Loucy (cell line): ENCODE results near the gene SHANK3.

Source experiments
- H2AFZ ChIP-seq: fragments of 200-600 bp; sonication (generic); 2 replicates; pipeline ENCODE4 v1.6.0; 2016; ENCODE audit warnings: antibody characterized with exemption, mild to moderate bottlenecking, low read length, moderate library complexity
- H3F3A ChIP-seq: fragments of 200-600 bp; 2 replicates; pipeline ENCODE4 v1.6.0; 2016; ENCODE audit warnings: antibody characterized with exemption, low read depth, mild to moderate bottlenecking
- H3K27me3 ChIP-seq: fragments of 200-600 bp; sonication (generic); 2 replicates; pipeline ENCODE4 v1.6.1; 2014; ENCODE audit warnings: low read length, mild to moderate bottlenecking; ENCODE audit not compliant: insufficient read depth, poor library complexity, severe bottlenecking
- H3K36me3 ChIP-seq: fragments of 200-600 bp; sonication (generic); 2 replicates; pipeline ENCODE4 v1.6.1; 2016; ENCODE audit warnings: low read length; ENCODE audit not compliant: insufficient read depth
- H3K4me1 ChIP-seq: fragments of 200-600 bp; sonication (generic); 2 replicates; pipeline ENCODE4 v1.5.1; 2014; ENCODE audit warnings: low read length, mild to moderate bottlenecking; ENCODE audit not compliant: insufficient read depth, poor library complexity, severe bottlenecking
- H3K4me2 ChIP-seq: fragments of 200-600 bp; sonication (generic); 2 replicates; pipeline ENCODE4 v1.6.0; 2014; ENCODE audit warnings: antibody characterized with exemption, low read length, low read depth, mild to moderate bottlenecking; ENCODE audit not compliant: poor library complexity, severe bottlenecking
- H3K4me3 ChIP-seq: fragments of 200-600 bp; sonication (generic); 2 replicates; pipeline ENCODE4 v1.5.1; 2014; ENCODE audit warnings: low read length, mild to moderate bottlenecking, mixed read lengths; ENCODE audit not compliant: poor library complexity, severe bottlenecking
- H3K79me2 ChIP-seq: fragments of 200-600 bp; sonication (generic); 2 replicates; pipeline ENCODE4 v1.6.1; 2014; ENCODE audit warnings: low read length; ENCODE audit not compliant: insufficient read depth
- H3K9ac ChIP-seq: fragments of 200-600 bp; sonication (generic); 2 replicates; pipeline ENCODE4 v1.6.0; 2014; ENCODE audit warnings: mild to moderate bottlenecking, low read depth, low read length, moderate library complexity; ENCODE audit not compliant: poor library complexity, severe bottlenecking
- H3K9me2 ChIP-seq: fragments of 200-600 bp; sonication (generic); replicated peaks from 2 replicates; pipeline ENCODE4 v1.6.1; 2016; ENCODE audit warnings: low read depth, low read length, mixed read lengths
- H3K9me3 ChIP-seq: fragments of 200-600 bp; sonication (generic); 2 replicates; pipeline ENCODE4 v1.6.1; 2014; ENCODE audit warnings: mild to moderate bottlenecking, antibody characterized with exemption, low read length, low read depth; ENCODE audit not compliant: insufficient read depth
- H4K20me1 ChIP-seq: fragments of 200-600 bp; sonication (generic); 2 replicates; pipeline ENCODE4 v1.6.0; 2014; ENCODE audit warnings: antibody characterized with exemption, low read length, mild to moderate bottlenecking; ENCODE audit not compliant: insufficient read depth, poor library complexity, severe bottlenecking
- CTCF ChIP-seq: fragments of 200-600 bp; sonication (generic); conservative IDR thresholded peaks from 2 replicates; pipeline ENCODE4 v1.5.1; 2014; ENCODE audit warnings: mild to moderate bottlenecking, antibody characterized with exemption, low read length
- EZH2phosphoT487 ChIP-seq: fragments of 200-600 bp; IDR thresholded peaks from 2 replicates; pipeline ENCODE4 v1.6.1; 2018; ENCODE audit warnings: antibody characterized with exemption, mild to moderate bottlenecking, moderate library complexity, borderline replicate concordance

SHANK3 gene

GRCh38 chr22:50627642-50628542, 44.7 kb upstream of the SHANK3 start, which contains the start of gene ARSA:
ARSA (minus strand) TSS chr22:50628152; CDS start chr22:50627779, 373 bp downstream.
- Histone ChIP-seq H3K4me3 (peak within 1 kb of the TSS; percentile 98), H3K4me2 (peak within 1 kb of the TSS; percentile 99)

GRCh38 chr22:50628543-50629134, 44.0 kb upstream of the SHANK3 start:
- Histone ChIP-seq H3K9me3 (no peaks in the 10 kb centered on the region), H3K79me2 (0 out of 2 replicates have a peak, but pooled peaks cover 7% of the 10 kb centered on the region), H4K20me1 (no peaks in the 10 kb centered on the region), H3K4me1 (peaks cover 26% of the 10 kb centered on the region), H3K27me3 (no peaks in the 10 kb centered on the region), H3K9ac (peak overlapping the region; percentile 97), H3K4me3 (peak overlapping the region; percentile 98), H2AFZ (peak overlapping the region; percentile 89), H3F3A (no peaks in the 10 kb centered on the region), H3K9me2 (no peaks in the 10 kb centered on the region), H3K36me3 (no peaks in the 10 kb centered on the region), H3K4me2 (peak overlapping the region; percentile 99)
- TF ChIP-seq CTCF (no peak), EZH2phosphoT487 (no peak)

More at GRCh38 chr22:50627642-50628542, 44.7 kb upstream of the SHANK3 start, which contains the start of gene ARSA:
- no peaks in the 10 kb centered on the region for H3K9me3 ChIP-seq
- H3K27me3 ChIP-seq = no peaks in the 10 kb centered on the region
- no peaks in the 10 kb centered on the region for H3K36me3 ChIP-seq
- H2AFZ ChIP-seq = peak within 1 kb of the TSS; percentile 91
- H3F3A ChIP-seq = no peaks in the 10 kb centered on the region
- H3K9ac ChIP-seq = peak within 1 kb of the TSS; percentile 97
- H4K20me1 ChIP-seq = no peaks in the 10 kb centered on the region
- TF ChIP-seq CTCF = peak; percentile 30; the same call in 1 of the 2 replicates
- no peak for TF ChIP-seq EZH2phosphoT487
- H3K9me2 ChIP-seq = no peaks in the 10 kb centered on the region
- peaks cover 28% of the 10 kb centered on the region for H3K4me1 ChIP-seq
- 0 out of 2 replicates have a peak, but pooled peaks cover 7% of the 10 kb centered on the region for H3K79me2 ChIP-seq

GRCh38 chr22:50630376-50630775, 42.2 kb upstream of the SHANK3 start:
- Histone ChIP-seq H3K4me2 (no peak overlapping the region), H3K4me3 (no peak overlapping the region), H3K9me3 (no peaks in the 10 kb centered on the region), H4K20me1 (no peaks in the 10 kb centered on the region), H2AFZ (no peak overlapping the region), H3K9ac (no peak overlapping the region), H3F3A (no peaks in the 10 kb centered on the region), H3K4me1 (peaks cover 26% of the 10 kb centered on the region), H3K9me2 (no peaks in the 10 kb centered on the region), H3K36me3 (no peaks in the 10 kb centered on the region), H3K79me2 (0 out of 2 replicates have a peak, but pooled peaks cover 7% of the 10 kb centered on the region), H3K27me3 (no peaks in the 10 kb centered on the region)
- no peak for TF ChIP-seq CTCF
- no peak for TF ChIP-seq EZH2phosphoT487
